Measurements from ENCODE around the gene SPRYD4.

Gene SPRYD4

DNA sequence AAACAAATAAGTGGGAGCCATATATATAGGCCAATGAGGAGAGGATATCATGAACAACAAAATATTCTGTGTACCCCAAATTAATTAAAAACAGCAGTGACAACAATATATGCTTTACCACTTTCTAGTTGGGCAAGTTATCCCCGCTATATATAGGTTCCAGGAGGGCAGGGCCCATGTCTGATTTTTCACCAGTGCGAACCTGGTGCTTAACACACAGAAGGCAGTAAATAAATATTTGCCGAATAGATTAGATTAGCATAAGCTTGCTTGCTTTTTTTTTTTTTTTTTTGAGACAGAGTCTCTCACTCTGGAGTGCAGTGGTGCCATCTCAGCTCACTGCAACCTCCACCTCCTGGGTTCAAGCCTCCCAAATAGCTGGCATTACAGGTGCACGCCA lies 10.6 kb upstream of the SPRYD4 start:
- Mint-ChIP-seq H3K27me3 (no peaks in the 10 kb centered on the region), H3K36me3 (no peaks in the 10 kb centered on the region), H3K27ac (no peak overlapping the region)

DNA sequence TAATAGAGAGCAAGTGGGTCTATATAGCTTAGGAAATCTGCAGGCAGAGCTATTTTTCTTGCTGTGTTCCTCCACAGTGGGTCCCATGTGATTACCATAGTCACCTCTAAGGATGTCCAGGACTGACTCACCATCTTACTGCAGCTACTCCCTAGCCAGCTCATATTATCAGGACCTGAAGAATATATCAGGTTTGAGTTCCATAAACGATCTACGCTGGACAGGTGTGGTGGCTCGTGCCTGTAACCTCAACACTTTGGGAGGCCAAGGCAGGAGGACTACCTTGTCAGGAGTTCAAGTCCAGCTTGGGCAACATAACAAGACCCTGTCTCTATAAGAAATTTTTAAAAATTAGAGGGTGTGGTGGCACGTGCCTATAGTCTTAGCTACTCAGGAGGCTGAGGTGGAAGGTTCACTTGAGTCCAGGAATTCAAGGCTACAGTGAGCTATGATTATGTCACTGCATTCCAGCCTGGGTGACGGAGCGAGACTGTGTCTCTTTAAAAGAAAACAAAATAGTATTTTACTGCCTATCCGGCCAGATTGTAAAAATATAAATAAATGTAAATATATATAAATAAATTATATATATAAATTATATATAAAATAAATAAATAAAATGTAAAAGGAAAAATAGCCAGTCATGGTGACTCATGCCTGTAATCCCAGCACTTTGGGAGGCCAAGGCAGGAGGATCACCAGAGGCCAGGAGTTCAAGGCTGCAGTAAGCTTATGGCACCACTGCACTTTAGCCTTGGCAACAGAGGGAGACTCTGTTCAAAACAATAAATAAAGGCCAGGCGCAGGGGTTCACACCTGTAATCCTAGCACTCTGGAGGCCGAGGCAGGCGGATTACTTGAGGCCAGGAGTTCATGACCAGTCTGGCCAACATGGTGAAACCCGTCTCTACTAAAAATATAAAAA lies 6.9 kb upstream of the SPRYD4 start:
- Mint-ChIP-seq H3K4me3 (no peak overlapping the region), H3K36me3 (no peaks in the 10 kb centered on the region), H3K27ac (no peak overlapping the region), H3K9me3 (ENCODE audit: low read depth) (no peaks in the 10 kb centered on the region), H3K27me3 (no peaks in the 10 kb centered on the region), H3K4me1 (ENCODE audit: low read depth) (peaks cover 4% of the 10 kb centered on the region)

More for the DNA sequence above, 10.6 kb upstream of the SPRYD4 start:
- Mint-ChIP-seq H3K4me1 (ENCODE audit: low read depth) (no peaks in the 10 kb centered on the region), H3K4me3 (no peak overlapping the region), H3K9me3 (ENCODE audit: low read depth) (no peaks in the 10 kb centered on the region)

DNA sequence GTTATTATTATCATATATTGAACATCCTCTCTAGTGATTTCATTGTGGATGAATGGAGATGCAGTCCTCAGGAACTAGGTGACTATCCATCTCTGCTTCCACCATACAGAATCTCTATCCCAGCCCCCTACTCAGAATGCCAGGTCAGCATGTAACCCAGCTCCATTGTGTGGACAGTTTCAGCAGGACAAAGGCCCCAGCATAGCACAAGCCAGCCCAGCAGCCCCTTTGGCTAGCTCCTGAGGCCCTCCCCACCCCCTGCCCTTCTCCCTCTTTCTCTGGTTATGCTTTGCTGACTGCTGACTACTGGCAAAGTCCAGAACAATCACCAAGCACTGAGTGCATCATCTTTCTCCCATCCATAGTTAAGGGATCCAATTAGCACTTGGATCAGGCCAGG lies 5.8 kb upstream of the SPRYD4 start:
- no peaks in the 10 kb centered on the region for H3K36me3 Mint-ChIP-seq
- peaks cover 7% of the 10 kb centered on the region for H3K4me1 Mint-ChIP-seq (ENCODE audit: low read depth)
- H3K27ac Mint-ChIP-seq: no peak overlapping the region
- no peaks in the 10 kb centered on the region for H3K27me3 Mint-ChIP-seq
- H3K9me3 Mint-ChIP-seq (ENCODE audit: low read depth): no peaks in the 10 kb centered on the region
- no peak overlapping the region for H3K4me3 Mint-ChIP-seq

DNA sequence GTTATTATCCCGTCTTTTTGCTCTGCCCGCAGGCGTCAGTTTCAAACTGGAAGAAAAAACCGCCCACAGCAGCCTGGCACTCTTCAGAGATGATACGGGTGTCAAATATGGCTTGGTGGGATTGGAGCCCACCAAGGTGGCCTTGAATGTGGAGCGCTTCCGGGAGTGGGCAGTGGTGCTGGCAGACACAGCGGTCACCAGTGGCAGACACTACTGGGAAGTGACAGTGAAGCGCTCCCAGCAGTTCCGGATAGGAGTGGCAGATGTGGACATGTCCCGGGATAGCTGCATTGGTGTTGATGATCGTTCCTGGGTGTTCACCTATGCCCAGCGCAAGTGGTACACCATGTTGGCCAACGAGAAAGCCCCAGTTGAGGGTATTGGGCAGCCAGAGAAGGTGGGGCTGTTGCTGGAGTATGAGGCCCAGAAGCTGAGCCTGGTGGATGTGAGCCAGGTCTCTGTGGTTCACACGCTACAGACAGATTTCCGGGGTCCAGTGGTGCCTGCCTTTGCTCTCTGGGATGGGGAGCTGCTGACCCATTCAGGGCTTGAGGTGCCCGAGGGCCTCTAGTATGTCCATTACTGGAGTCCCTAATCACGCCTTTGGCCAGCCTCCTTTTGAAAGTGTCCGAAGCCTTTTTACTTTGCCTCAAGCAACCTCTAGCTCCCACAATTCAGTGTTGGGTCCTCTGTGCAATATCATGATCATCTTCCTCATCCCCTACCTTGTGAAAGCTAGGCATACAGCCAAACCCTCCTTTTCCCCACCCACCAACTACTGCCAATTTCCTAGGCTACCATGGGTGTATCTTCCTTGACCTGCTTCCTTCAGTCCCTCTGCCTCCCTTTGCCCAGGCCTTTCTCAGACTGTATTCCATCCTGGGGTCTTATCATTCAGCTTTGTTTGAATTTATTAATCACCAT lies 891 bp downstream of the SPRYD4 start:
- H3K27ac Mint-ChIP-seq: peak overlapping the region; percentile 98
- H3K4me3 Mint-ChIP-seq: peak overlapping the region; percentile 99
- peaks cover 33% of the 10 kb centered on the region for H3K4me1 Mint-ChIP-seq (ENCODE audit: low read depth)
- H3K9me3 Mint-ChIP-seq (ENCODE audit: low read depth): no peaks in the 10 kb centered on the region
- H3K36me3 Mint-ChIP-seq: peaks cover 6% of the 10 kb centered on the region
- no peaks in the 10 kb centered on the region for H3K27me3 Mint-ChIP-seq

DNA sequence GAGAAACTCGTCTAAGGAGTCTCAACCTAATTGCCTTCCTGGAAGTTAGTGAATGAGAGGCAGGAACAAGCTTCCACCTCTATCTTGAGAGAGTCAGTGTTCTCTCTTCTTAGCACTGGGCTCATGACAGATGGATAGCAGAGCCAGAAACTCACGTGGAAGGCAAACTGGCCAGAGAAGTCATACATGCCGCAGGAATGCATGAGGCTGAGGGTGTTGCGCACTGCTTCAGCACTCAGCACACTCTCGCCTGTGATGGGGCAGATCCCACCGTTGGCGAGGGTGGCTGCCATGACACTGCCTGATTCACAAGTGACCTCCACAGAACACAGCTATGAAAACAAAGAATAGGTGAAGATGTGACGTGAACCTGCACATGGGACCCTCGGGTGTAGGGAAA lies 6.0 kb downstream of the SPRYD4 start:
- Mint-ChIP-seq H3K27me3 (no peaks in the 10 kb centered on the region), H3K36me3 (peaks cover 6% of the 10 kb centered on the region), H3K4me1 (ENCODE audit: low read depth) (peaks cover 25% of the 10 kb centered on the region), H3K9me3 (ENCODE audit: low read depth) (no peaks in the 10 kb centered on the region), H3K27ac (no peak overlapping the region), H3K4me3 (no peak overlapping the region)

DNA sequence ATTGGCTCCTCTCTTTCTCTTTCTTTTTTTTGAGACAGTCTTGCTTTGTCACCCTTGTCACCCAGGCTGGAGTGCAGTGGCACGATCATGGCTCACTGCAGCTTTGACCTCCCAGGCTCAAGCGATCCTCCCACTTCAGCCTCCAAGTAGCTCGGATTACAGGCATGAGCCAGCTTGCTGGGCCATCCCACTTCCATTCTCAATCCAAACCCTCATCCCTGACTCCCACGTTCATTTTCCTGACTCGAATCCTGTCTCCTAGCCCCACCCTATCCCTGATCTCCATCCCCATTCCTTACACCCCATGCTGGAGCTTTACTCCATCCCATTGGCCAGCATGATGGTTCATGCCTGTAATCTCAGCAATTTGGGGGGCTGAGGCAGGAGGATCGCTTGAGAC lies 7.8 kb downstream of the SPRYD4 start:
- Mint-ChIP-seq H3K4me1 (ENCODE audit: low read depth) (peaks cover 19% of the 10 kb centered on the region), H3K4me3 (no peak overlapping the region), H3K36me3 (no peaks in the 10 kb centered on the region), H3K27me3 (no peaks in the 10 kb centered on the region), H3K27ac (no peak overlapping the region), H3K9me3 (ENCODE audit: low read depth) (no peaks in the 10 kb centered on the region)

DNA sequence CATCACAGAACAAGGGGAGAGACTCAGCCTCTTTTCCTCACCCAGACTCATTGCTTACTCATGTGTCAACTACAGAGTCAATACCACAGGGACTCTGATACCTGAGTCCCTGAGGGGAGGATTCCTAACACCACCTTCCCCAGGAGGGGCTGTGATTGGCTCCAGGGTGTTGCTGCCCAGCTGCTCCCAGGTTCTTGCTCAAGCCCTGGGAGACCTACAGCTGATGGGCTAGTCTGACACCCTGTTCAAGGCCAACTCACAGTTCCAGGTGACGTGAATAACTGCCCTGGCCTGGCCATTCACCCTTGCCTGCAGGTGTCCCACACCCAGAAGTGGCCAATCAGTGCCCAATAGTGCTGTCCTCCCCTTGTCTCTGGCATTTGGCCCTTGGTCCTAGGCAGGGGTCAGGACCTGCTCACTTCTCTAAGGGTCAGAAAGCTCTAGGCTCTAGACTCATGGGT lies 8.6 kb downstream of the SPRYD4 start:
- Mint-ChIP-seq H3K4me3 (no peak overlapping the region), H3K4me1 (ENCODE audit: low read depth) (peaks cover 11% of the 10 kb centered on the region), H3K9me3 (ENCODE audit: low read depth) (no peaks in the 10 kb centered on the region), H3K27me3 (no peaks in the 10 kb centered on the region), H3K27ac (no peak overlapping the region), H3K36me3 (no peaks in the 10 kb centered on the region)

DNA sequence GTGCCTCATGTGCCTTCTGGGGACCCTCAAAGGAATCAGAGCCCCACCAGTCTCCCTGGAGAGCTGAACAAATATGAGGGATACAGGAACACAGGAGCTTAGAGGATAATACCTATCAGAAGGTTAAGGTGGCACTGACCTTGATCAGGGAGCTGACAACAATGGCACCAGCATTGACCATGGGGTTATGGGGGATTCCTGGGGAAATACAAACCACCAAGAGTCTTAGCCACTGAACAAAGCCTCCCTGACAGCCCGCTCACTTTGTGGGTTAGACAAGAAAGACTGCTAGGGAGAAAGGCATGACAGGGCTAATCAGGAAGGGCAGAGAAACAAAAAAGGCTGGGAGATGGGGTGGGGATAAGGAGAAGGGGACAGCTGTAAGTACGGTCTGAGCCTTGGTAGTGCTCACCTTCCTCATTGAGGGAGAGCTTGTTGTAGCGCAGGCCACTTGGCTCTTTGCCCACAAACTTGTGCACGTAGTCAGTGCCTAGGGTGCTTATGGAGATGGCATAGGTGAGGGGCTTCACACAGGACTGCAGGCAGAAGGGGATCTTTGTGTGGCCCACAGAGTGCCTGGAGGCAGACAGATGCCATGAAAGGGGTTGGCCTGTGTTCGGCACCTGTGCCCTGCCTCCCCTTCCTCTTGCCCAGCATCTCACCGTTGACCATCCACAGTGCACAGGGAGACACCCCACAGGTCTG lies 9.3 kb downstream of the SPRYD4 start:
- no peaks in the 10 kb centered on the region for H3K36me3 Mint-ChIP-seq
- no peaks in the 10 kb centered on the region for H3K27me3 Mint-ChIP-seq
- peak overlapping the region; percentile 34 for H3K27ac Mint-ChIP-seq
- H3K4me3 Mint-ChIP-seq: no peak overlapping the region
- no peaks in the 10 kb centered on the region for H3K9me3 Mint-ChIP-seq (ENCODE audit: low read depth)
- peaks cover 9% of the 10 kb centered on the region for H3K4me1 Mint-ChIP-seq (ENCODE audit: low read depth)

DNA sequence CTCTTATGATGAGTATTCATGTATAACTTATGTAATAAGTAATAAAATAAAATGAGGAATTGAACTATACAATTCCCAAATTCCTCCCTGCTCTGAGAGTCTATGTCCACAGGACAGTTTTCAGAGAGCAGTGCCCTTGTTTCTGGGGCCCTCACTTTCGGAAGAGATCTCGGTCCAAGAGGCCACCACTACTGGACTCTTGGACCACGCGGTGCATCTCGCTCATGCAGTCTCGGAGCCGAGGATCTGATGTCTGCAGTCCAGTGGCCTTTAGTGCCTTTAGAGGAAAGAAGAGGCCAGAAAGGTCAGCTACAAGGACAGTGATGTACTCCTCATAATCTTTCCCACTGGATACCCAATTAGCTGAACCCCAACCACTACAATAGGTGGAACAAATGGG lies 11.2 kb downstream of the SPRYD4 start:
- H3K4me1 Mint-ChIP-seq (ENCODE audit: low read depth): peaks cover 7% of the 10 kb centered on the region
- no peak overlapping the region for H3K27ac Mint-ChIP-seq
- H3K27me3 Mint-ChIP-seq: no peaks in the 10 kb centered on the region
- no peaks in the 10 kb centered on the region for H3K36me3 Mint-ChIP-seq
- no peaks in the 10 kb centered on the region for H3K9me3 Mint-ChIP-seq (ENCODE audit: low read depth)
- no peak overlapping the region for H3K4me3 Mint-ChIP-seq

DNA sequence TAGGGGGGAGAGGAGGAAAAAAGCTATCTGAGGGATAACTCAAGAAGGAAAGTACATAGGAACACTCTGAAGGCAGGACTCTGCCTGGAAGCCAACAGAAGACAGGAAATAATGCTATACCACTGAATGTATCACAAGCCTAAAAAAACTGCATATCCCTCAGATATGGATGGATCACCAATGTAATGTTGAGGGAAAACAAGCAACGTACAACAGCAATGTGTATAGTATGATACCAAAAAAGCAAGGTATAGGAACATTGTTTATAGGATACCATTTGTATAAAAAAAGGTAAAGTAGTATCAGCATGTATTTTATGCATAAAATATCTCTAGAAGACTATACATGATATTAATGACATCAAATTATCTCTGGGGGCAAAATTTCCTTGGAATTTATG lies 16.2 kb downstream of the SPRYD4 start:
- no peaks in the 10 kb centered on the region for H3K27me3 Mint-ChIP-seq
- no peak overlapping the region for H3K27ac Mint-ChIP-seq
- no peaks in the 10 kb centered on the region for H3K36me3 Mint-ChIP-seq
- H3K9me3 Mint-ChIP-seq (ENCODE audit: low read depth): no peaks in the 10 kb centered on the region
- peaks cover 22% of the 10 kb centered on the region for H3K4me1 Mint-ChIP-seq (ENCODE audit: low read depth)
- no peak overlapping the region for H3K4me3 Mint-ChIP-seq

DNA sequence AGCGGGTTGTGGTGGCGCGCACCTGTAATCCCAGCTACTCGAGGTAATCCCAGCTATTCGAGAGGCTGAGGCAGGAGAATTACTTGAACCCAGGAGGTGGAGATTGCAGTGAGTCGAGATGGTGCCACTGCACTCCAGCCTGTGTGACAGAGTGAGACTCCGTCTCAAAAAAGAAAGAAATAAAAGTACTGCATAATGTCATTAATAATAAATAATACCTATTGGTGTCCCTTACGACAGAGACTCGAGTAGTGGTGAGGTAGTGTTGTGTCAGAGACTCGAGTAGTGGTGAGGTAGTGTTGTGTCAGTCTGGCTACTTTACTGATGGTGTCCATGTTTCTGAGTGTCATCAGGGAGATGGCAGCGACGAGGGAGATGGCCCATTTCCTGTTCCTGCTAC lies 18.3 kb downstream of the SPRYD4 start:
- Mint-ChIP-seq H3K36me3 (no peaks in the 10 kb centered on the region), H3K9me3 (ENCODE audit: low read depth) (no peaks in the 10 kb centered on the region), H3K27ac (no peak overlapping the region), H3K4me3 (peak overlapping the region; percentile 90), H3K4me1 (ENCODE audit: low read depth) (peaks cover 15% of the 10 kb centered on the region), H3K27me3 (peaks cover 3% of the 10 kb centered on the region)

DNA sequence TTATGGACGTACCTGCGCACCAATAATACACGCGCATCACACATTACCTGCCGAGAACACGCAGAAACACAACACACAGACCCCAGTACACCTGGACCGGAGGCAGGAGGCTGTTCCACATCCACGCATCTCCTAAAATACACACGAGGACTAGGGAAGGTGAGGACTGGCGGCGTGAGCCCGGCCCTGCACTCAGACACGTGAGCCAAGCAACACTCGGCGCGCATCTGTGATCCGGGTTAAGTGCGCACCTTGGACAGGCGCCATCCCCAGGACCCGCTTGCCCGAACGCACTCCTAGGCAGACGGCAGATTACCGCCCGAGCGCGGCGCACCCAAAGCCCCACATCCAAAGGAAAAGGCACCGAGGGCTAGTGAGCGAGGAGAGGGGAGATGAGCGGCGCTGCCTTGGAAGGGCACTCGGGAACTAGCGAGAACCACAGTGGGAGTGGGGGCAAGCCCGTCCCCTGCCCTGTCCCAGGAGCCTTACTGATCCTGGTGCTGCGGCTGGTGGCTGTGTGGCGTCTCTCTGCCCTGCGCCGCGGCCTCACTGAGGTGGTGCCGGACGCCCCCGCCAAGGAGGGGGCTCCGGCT lies 19.2 kb downstream of the SPRYD4 start:
- Mint-ChIP-seq H3K36me3 (no peaks in the 10 kb centered on the region), H3K27ac (peak overlapping the region; percentile 41), H3K27me3 (peaks cover 3% of the 10 kb centered on the region), H3K4me3 (peak overlapping the region; percentile 90), H3K9me3 (ENCODE audit: low read depth) (no peaks in the 10 kb centered on the region), H3K4me1 (ENCODE audit: low read depth) (peaks cover 15% of the 10 kb centered on the region)

DNA sequence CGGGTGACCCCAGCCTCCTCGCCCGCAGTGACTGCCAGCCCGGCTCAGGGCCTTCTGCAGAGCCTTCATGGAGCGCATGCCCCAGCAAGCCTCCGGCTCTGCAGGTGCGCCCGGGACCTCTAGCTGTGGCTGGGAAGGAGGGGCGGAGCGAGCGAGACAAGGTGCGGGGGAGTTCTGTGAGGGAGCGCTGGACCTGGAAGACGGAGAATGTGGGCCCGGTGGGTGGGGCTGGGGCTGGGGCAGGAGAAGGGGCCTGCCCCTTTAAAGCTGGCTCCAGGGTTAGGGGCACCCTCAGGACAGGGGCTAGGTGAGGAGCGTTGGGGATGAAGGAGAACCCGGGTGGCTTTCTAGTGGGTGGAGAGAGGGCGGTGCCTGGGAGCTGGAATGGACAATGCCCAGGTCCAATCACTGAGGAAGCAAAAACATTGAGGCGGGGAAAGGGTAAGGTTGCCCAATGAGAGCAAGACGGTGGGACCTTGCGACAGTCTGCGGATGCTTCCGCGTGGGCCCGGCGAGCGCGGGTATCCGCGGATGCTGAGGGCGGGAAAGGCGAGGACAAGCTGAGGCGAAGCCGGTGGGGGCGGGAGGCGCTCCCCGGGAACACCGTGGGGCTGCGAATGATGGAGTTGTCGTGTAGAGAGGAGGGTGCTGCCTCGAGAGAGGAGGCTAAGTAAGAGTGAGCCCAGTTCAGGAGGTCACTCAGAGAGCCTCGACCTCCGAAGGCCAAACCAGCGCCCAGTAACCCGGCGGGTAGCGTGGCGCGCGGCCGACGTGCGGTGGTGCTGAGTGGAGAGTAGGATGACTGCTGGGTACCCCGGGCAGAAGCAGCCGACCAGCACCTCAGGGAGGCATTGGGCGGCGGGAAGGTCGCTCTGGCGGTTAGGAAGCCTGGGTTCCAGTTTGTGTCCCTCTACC lies 19.9 kb downstream of the SPRYD4 start, which contains the start of gene GLS2:
GLS2 (minus strand) TSS at position 121 of the 915 bp plus-strand sequence; CDS start at position 78, 43 bp downstream.
- Mint-ChIP-seq H3K27me3 (peaks cover 3% of the 10 kb centered on the region), H3K27ac (peak within 1 kb of the TSS; percentile 41), H3K36me3 (no peaks in the 10 kb centered on the region), H3K4me3 (peak within 1 kb of the TSS; percentile 90), H3K9me3 (ENCODE audit: low read depth) (no peaks in the 10 kb centered on the region), H3K4me1 (ENCODE audit: low read depth) (peaks cover 15% of the 10 kb centered on the region)
